Pons (tissue), 1 donor: Measurements from ENCODE around the gene CLEC14A.

ENCODE experiments used
- DNase-seq: peaks from one replicate; pipeline ENCODE4 v3.0.0-alpha.2; 2016; ENCODE audit warnings: low spot score

The CLEC14A gene

DNA sequence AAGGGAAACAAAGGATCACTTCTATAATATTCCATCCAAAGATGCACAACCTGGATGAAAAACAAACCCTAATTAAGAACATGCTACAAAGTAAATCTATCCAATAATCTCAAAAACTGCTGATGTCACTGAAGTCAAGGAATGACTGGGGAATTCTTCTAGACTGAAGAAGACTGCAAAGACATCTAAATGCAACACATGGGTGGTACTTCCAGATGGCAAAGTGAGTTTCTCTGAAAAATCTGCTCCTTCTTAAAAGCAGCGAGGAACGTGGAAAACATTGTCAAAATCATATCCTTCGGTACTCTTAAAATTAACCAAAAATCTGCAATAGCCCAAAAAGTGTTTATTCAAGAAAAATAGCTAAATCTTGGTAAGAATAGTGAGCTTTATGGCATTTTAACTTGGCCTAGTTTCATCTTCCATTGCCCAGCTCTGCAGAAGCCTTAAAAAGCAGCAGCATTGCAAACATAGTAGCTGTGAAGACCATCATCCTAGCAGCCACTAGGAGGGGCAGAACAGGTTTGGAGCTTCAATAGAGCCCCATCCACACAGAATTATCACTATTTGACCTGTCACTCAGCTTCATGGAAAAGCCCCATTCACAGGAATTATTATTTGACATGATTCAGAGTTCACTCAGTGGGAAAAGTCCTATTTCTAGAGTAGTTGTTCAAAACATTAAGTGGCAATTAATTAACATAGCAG is 7.4 kb downstream of the CLEC14A start:
- no peak for DNase-seq

GRCh38 chr14:38243696-38244240 is 12.1 kb downstream of the CLEC14A start:
- no peak for DNase-seq

DNA sequence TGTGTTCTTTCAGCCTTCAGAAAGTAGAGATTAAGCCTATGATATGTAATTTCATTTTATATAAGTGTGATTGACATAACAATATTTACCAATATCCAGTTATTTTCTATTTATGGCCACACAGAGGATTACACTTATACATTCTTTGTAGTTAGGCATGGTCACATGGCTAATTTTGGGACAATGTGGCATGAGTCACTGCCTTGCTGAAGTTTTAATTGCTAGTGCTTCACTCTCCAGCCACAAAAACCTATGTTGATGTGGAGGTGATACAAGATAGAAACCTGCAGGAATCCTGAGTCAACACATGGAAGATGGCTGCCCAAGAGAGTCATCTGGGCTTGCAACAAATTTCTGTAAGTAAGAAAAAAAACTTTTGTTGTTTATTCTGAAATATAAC is 17.0 kb downstream of the CLEC14A start:
- no peak for DNase-seq

DNA sequence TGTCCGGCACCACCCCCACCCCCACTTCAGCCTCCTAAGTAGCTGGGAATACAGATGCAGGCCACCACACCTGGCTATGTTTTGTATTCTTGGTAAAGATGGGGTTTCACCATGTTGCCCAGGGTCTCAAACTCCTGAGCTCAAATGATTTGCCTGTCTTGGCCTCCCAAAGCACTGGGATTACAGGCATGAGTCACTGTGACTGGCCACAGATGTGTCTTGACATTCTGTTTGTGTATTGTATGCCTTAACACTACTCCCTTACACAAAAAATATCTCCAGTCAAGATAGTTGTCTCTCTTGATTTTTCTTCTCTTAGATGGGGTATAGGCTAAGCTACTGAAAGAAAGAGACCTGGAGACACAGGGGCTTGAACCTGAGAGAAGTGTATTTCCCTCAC is 17.6 kb downstream of the CLEC14A start:
- no peak for DNase-seq

DNA sequence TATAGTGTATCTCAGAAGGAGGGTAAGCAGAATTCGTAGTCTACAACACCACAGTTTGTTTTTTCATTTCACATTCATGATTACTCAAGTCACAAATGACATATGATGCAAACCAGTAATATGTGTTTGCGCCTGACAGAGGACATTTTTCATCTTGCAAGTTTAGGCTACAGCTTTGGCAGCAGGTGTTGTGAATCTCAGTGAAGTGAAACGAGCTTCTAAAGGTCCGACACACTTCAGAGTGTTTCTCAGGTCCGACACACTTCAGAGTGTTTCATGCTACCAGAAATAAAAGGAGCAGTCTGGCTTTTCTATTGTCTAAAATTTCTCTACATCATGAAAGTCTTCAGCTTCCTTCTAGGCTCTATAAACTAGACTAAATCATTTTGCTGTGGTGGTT is 22.7 kb downstream of the CLEC14A start:
- no peak for DNase-seq

- DNase-seq, result no peak
Measured at GRCh38 chr14:38226366-38226765, 29.5 kb downstream of the CLEC14A start.

DNA sequence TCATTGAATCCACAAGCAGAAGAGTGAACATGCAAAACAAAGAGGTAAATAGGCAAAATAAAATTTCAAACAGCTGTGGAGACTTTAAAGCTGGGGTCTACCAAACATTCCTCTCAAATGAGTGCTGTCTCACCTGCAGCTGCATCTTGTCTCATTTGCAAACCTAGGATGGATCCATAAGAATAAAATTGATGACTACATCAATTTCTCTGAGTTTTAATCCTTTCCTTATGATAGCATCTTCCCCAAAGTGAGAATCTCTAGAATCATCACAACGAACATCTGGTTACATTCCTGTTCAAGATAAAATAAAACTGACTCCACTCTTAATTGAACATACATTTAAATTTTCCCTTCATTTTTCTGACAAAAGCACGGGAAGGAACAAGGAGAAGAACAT is 29.9 kb downstream of the CLEC14A start:
- no peak for DNase-seq

DNA sequence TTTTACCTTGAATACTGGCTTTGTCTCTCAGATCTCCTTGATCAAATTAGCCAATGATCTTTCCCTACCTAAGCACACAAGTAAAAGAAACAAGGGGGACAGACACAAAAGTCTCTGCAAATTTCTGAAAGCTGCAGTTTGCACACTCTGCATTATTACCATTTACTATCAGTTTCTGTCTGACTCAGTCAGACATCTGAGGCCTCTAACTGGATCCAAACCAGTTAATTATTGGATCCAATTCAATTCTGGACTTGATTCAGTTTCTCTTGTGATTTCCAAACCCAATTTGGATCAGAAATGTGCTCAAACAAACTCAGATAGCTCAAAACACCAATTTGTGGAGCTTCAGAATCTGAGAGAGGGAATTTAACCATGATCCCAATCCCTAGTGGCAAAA is 31.6 kb downstream of the CLEC14A start:
- no peak for DNase-seq

DNA sequence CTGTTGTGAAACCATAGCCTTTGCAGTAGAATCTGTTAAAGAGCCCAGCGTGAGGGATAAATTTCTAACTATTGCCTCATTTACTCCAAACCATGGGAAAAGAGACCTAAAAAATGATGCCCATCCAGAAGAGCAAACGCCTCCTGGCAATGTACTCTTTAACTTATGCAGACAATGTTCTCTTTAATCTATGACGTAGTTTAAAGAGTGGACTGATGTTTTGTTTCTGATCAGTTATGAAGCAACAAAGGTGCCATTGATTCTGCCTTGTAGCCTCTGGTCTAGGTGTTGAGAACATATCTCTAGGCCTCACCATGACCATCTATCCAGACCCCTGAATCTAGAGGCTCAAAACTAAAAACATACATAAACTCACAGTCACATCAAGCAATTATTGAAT is 34.8 kb downstream of the CLEC14A start:
- DNase-seq, result no peak

DNA sequence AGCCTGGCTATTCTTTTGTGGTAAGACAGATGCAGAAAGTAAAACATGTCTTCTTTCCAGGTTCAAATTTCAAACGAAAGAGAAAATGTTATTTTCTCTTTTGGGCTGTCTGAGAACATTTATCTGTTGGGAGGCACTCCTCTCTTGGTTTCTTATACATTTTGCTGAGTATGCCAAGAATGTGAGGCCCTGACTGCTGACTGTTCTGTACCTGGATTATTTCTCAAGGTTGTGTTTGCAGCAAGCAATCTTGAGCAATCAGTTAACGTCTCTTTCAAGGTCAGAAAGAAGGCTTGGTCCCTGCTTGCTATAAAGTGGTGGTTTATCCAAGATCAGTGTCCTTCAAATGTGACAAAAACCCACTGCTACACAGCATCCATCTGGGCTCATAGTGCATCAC is 38.3 kb downstream of the CLEC14A start:
- no peak for DNase-seq

DNA sequence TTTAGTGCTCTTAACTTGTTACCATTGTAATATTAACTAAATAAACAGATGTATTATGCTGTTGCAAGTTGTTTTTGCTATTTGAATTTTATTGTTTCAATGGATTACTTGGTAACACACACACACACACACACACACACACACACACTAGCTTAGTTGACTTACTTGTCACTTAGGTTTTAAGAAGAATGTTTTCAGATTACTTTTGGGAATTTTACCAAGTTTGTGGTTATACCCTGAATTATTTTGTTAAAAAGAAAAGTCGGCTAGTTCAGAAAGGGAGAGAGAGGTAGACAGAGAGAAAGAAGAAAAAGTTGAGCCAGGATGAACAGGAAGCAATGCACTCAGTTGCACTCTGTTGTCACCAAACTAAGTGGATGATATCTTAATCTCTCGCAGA is 42.9 kb downstream of the CLEC14A start:
- no peak for DNase-seq

- no peak for DNase-seq
Measured at GRCh38 chr14:38212111-38212510, 43.8 kb downstream of the CLEC14A start.

- no peak for DNase-seq
Measured at GRCh38 chr14:38211255-38211735, 44.6 kb downstream of the CLEC14A start.

DNA sequence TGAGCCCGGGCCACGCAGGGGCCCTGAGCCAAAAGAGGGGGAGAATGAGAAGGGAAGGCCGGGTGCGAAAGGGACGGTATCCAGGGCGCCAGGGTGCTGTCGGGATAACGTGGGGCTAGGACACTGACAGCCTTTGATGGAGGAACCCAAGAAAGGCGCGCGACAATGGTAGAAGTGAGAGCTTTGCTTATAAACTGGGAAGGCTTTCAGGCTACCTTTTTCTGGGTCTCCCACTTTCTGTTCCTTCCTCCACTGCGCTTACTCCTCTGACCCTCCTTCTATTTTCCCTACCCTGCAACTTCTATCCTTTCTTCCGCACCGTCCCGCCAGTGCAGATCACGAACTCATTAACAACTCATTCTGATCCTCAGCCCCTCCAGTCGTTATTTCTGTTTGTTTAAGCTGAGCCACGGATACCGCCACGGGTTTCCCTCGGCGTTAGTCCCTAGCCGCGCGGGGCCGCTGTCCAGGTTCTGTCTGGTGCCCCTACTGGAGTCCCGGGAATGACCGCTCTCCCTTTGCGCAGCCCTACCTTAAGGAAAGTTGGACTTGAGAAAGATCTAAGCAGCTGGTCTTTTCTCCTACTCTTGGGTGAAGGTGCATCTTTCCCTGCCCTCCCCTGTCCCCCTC is 45.2 kb downstream of the CLEC14A start:
- no peak for DNase-seq

GRCh38 chr14:38209572-38210557 is 46.0 kb downstream of the CLEC14A start:
- no peak for DNase-seq

- DNase-seq, result no peak
Measured at GRCh38 chr14:38208618-38209562, 47.0 kb downstream of the CLEC14A start.

DNA sequence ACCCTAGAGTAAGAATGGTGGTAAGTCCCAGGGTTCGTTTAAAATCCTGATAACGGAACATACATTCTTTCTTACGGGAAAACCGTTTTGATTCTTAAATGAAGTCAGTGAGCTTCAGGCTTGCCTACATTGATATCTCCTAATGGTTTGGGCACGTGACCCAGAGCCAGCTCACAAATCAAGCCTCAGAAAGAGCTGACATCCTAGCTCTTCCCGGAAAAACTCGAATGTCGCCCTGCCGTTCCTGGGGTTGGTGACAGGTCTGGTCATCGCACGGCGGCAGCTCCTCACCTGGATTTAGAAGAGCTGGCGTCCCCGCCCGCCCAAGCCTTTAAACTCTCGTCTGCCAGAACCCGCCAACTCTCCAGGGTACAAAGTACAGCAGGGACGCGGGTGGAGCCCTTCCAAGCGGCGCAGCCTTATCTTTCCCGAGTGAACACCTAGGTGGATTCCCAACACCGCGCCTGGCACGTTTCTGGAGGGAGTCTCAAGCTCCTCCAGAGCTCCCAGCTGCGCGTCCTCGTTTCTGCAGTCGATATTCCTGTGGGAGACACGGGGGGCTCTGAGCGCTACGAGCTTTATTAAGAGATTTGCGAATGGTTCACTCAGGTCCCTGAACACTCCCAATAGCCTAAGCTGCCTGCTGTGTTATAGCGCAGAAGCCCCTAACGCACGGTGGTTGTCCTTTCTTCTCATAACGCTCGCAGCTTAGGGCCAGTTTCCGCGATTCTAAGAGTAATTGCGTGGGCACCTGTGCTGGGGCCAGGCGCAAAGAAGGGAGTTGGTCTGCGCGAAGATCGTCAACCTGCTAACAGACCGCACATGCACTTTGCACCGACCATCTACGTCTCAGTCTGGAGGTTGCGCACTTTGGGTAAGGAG is 47.9 kb downstream of the CLEC14A start, which contains the start of gene SSTR1:
Gene SSTR1, plus strand, starts transcription at position 169 of the 882 bp plus-strand sequence. CDS start 1,486 bp downstream, outside the sequence.
- no peak for DNase-seq

DNA sequence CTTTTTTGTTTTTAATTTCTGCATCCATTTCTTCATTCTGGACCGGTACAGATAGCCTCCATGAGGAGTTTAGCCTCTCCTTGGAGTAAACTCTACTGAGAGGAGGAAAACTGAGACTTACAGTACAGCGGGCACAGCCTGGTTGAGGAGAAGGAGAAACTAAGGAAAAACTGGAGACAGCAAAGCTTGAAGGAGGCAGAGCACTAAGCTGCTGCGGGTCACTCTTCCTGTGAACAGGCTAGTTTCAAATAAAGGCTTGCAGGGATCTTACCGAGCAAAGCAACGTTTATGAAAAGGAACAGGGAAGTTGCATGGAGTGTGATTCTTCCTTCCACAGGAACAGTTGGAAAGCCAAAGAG is 48.5 kb downstream of the CLEC14A start:
- DNase-seq, result no peak

- DNase-seq, result no peak
Measured at GRCh38 chr14:38206689-38207376, 49.1 kb downstream of the CLEC14A start.
